ENCODE data around the gene EFCAB5. TPM values are rescaled to one million over a fixed set of nuclear protein-coding genes. Genes with fewer than 3 reads are reported as not detected.

EFCAB5 gene
- total and polyA plus RNA-seq, 2 experiments from 2014 or later: 0.68 TPM; not detected in 1

GRCh38 chr17:29918922-29919856, 22.2 kb upstream of the EFCAB5 start (continued):
- TF ChIP-seq ETS1 (IDR thresholded peaks at IDR 0.05): no peak
- no peak for TF ChIP-seq CTCF (conservative IDR thresholded peaks at IDR 0.05; ENCODE audit: low read depth in 2 of 2)

- Histone ChIP-seq H3K4me3 (no peak overlapping the region), H3K9me2 (ENCODE audit: insufficient read depth) (no peaks in the 10 kb centered on the region), H3K36me3 (ENCODE audit: insufficient read depth) (no peaks in the 10 kb centered on the region), H3K4me1 (ENCODE audit: insufficient read depth) (no peaks in the 10 kb centered on the region; the same call in 1 of the 2 replicates), H4K20me1 (replicated peaks; ENCODE audit: insufficient read depth) (peaks cover 5% of the 10 kb centered on the region; the same call in 1 of the 2 replicates), H3K27ac (ENCODE audit: low read depth) (no peak overlapping the region), H2AFZ (no peak overlapping the region), H3F3A (replicated peaks; ENCODE audit: low read depth) (peaks cover 8% of the 10 kb centered on the region; the same call in 1 of the 2 replicates), H3K27me3 (ENCODE audit: insufficient read depth) (no peaks in the 10 kb centered on the region), H3K4me2 (no peak overlapping the region), H3K79me2 (replicated peaks; ENCODE audit: insufficient read depth) (peaks cover 46% of the 10 kb centered on the region)
- H3K27me3 Mint-ChIP-seq (ENCODE audit: insufficient read depth, low read depth, poor library complexity): peaks cover 8% of the 10 kb centered on the region
- no peak overlapping the region for H3K4me3 Mint-ChIP-seq
- no peaks in the 10 kb centered on the region for H3K9me3 Mint-ChIP-seq
- peaks cover 11% of the 10 kb centered on the region; the same call in 2 of the 3 replicates for H3K4me1 Mint-ChIP-seq
- H3K36me3 Mint-ChIP-seq (ENCODE audit: low read depth): no peaks in the 10 kb centered on the region
- ATAC-seq (no peak), DNase-seq (ENCODE audit: low spot score) (no peak)
- H3K27ac Mint-ChIP-seq: no peak overlapping the region
- TF ChIP-seq STAT1 (IDR thresholded peaks at IDR 0.05; ENCODE audit: unreplicated experiment): no peak
- TF ChIP-seq ZNF331 (CRISPR knock-in tag; IDR thresholded peaks at IDR 0.05; ENCODE audit: low read depth): no peak
- no peak for TF ChIP-seq POLR2AphosphoS5 (IDR thresholded peaks at IDR 0.05; ENCODE audit: low read depth)
- no peak for TF ChIP-seq EZH2phosphoT487 (IDR thresholded peaks at IDR 0.05; ENCODE audit: unreplicated experiment)
- no peak for TF ChIP-seq ETS1 (IDR thresholded peaks at IDR 0.05)
- TF ChIP-seq ZNF114 (CRISPR knock-in tag; IDR thresholded peaks at IDR 0.05): no peak
- no peak for TF ChIP-seq NANOG (IDR thresholded peaks at IDR 0.05; ENCODE audit: borderline replicate concordance)
- no peak for TF ChIP-seq REST (IDR thresholded peaks at IDR 0.05; ENCODE audit: unreplicated experiment)
Measured at GRCh38 chr17:29924786-29925185, 16.6 kb upstream of the EFCAB5 start.

Measured in GM23338 (cell line).